Nephron progenitor cell (in vitro differentiated cells): ENCODE measurements around the gene LILRB4.
"Not testable (repeated sequence)": the region's sequence is repeated elsewhere in the genome, so short reads cannot be mapped to it uniquely, and the experiment has no call there.

Source experiments
- DNase-seq: peaks from one replicate; pipeline ENCODE4 v3.0.0; 2021
- H3K27ac Mint-ChIP-seq: 2 replicates; pipeline ENCODE4 v1.8.0; 2021; ENCODE audit warnings: mild to moderate bottlenecking, moderate library complexity, mixed read lengths
- H3K27me3 Mint-ChIP-seq: 2 replicates; pipeline ENCODE4 v1.8.0; 2021; ENCODE audit warnings: mild to moderate bottlenecking, low read depth, mixed read lengths; ENCODE audit not compliant: poor library complexity
- H3K36me3 Mint-ChIP-seq: 2 replicates; pipeline ENCODE4 v1.8.0; 2021; ENCODE audit warnings: low read depth, mixed read lengths
- H3K4me1 Mint-ChIP-seq: 2 replicates; pipeline ENCODE4 v1.8.0; 2021; ENCODE audit warnings: mixed read lengths
- H3K4me3 Mint-ChIP-seq: 2 replicates; pipeline ENCODE4 v1.8.0; 2021; ENCODE audit warnings: mild to moderate bottlenecking, moderate library complexity, mixed read lengths
- H3K9me3 Mint-ChIP-seq: 2 replicates; pipeline ENCODE4 v1.8.0; 2021; ENCODE audit warnings: mild to moderate bottlenecking, moderate library complexity, mixed read lengths
- CTCF ChIP-seq: fragments of 200-600 bp; sonication (generic); IDR thresholded peaks from 2 replicates; pipeline ENCODE4 v1.5.0; 2021; ENCODE audit warnings: antibody characterized with exemption

The LILRB4 gene

DNA sequence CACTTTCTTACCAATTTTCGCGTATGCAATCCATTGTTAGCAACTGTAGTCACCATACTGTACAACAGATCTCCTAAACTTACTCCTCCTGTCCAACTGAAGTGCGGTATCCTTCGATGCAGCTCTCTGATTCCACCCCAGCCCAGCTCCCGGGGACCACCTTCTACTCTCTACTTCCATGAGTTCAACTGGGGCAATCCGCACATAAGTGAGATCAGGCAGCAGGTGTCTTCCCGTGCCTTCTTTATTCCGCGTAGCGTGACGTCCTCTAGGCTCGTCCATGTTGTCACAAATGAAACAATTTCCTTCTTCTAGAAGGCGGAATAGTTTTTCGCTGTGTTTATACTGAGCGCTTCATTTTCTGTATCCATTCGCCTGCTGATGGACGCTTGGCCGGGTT is 24.1 kb upstream of the LILRB4 start:
- H3K27ac Mint-ChIP-seq: no peak overlapping the region
- DNase-seq: no peak
- no peaks in the 10 kb centered on the region for H3K27me3 Mint-ChIP-seq
- H3K4me3 Mint-ChIP-seq: no peak overlapping the region
- TF ChIP-seq CTCF: no peak
- no peaks in the 10 kb centered on the region for H3K36me3 Mint-ChIP-seq
- no peaks in the 10 kb centered on the region for H3K4me1 Mint-ChIP-seq
- peaks cover 78% of the 10 kb centered on the region for H3K9me3 Mint-ChIP-seq

- H3K4me3 Mint-ChIP-seq, DNase-seq, H3K27me3 Mint-ChIP-seq, H3K27ac Mint-ChIP-seq, H3K36me3 Mint-ChIP-seq, H3K4me1 Mint-ChIP-seq: not testable (repeated sequence)
- H3K9me3 Mint-ChIP-seq: peaks cover 83% of the 10 kb centered on the region
These were observed 19.8 kb upstream of the LILRB4 start for GRCh38 chr19:54642953-54643352.

- not testable (repeated sequence) for DNase-seq, H3K4me1 Mint-ChIP-seq, H3K27ac Mint-ChIP-seq, H3K36me3 Mint-ChIP-seq, H3K4me3 Mint-ChIP-seq, H3K27me3 Mint-ChIP-seq
- H3K9me3 Mint-ChIP-seq: peaks cover 86% of the 10 kb centered on the region
These were observed 19.2 kb upstream of the LILRB4 start for GRCh38 chr19:54643583-54643982.

DNA sequence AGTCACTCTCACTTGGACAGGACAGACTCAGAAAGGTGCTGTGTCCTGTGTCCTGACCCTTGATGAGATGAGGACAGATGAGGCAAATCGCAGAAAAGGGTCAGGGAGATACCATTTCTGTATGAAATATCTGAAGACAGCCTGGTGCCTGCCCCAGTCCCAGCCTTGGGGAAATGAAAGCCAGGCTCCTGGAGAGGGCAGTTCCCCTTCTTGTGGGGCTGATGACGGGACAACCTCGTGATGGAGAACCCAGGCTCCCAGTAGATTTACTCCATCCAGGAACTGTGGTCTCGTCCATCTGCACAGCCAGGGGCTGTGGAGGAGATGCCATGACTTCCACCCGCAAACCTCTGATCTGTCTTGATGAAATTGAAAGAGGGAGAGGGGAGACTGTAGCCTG is 18.7 kb upstream of the LILRB4 start:
- Mint-ChIP-seq H3K4me3 (no peak overlapping the region), H3K36me3 (no peaks in the 10 kb centered on the region), H3K27ac (no peak overlapping the region), H3K9me3 (peaks cover 86% of the 10 kb centered on the region), H3K27me3 (no peaks in the 10 kb centered on the region), H3K4me1 (no peaks in the 10 kb centered on the region)
- DNase-seq: no peak
- TF ChIP-seq CTCF: no peak

DNA sequence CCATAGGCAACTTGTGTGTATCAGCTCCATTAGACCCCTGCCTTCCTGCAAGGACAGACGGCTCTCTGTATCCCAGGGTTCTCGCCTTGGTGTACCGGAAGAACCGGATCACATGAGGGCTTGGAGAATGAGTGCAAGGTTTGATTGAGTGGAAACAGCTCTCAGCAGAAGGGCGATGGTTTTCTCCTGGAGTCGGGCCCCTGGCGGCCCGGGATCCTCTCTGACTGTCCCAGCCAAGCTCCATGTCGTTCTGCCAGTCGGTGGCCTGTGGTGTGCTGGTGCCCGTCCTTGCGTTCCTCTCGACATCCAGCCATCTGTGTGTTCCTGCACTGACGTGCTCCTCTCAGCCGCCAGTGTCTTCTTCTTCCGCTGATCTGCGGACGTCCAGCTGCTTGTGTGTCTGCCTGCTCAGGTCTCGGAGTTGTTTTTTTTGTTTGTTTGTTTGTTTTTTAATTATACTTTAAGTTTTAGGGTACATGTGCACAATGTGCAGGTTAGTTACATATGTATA is 16.4 kb upstream of the LILRB4 start:
- H3K4me1 Mint-ChIP-seq: no peaks in the 10 kb centered on the region
- H3K36me3 Mint-ChIP-seq: no peaks in the 10 kb centered on the region
- no peak for DNase-seq
- no peak for TF ChIP-seq CTCF
- H3K27ac Mint-ChIP-seq: no peak overlapping the region
- H3K4me3 Mint-ChIP-seq: no peak overlapping the region
- peaks cover 9% of the 10 kb centered on the region for H3K27me3 Mint-ChIP-seq
- peaks cover 85% of the 10 kb centered on the region for H3K9me3 Mint-ChIP-seq

DNA sequence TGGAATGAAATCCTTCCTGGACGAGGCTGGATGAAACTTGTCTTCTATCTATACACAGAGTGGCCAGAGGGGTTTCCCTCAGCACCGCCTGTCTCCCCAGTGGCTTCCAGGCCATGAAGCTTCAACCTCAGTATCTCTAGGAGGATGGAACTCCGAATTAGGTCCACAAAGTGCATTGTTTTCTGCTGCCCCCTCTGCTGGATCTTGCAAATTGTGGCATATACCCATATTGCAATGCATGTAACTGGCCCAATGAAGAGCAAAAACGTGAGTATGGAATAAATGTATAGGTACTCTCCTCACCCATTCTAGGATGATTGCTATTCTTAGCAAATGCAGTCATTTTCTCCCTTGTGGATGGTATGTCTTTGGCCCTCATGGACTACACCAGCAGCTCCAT is 14.7 kb upstream of the LILRB4 start:
- H3K4me1 Mint-ChIP-seq: no peaks in the 10 kb centered on the region
- no peaks in the 10 kb centered on the region for H3K36me3 Mint-ChIP-seq
- TF ChIP-seq CTCF: no peak
- peaks cover 9% of the 10 kb centered on the region for H3K27me3 Mint-ChIP-seq
- H3K4me3 Mint-ChIP-seq: no peak overlapping the region
- DNase-seq: no peak
- peaks cover 85% of the 10 kb centered on the region for H3K9me3 Mint-ChIP-seq
- H3K27ac Mint-ChIP-seq: no peak overlapping the region

- Mint-ChIP-seq H3K4me1 (no peaks in the 10 kb centered on the region), H3K4me3 (no peak overlapping the region), H3K27me3 (peaks cover 9% of the 10 kb centered on the region), H3K36me3 (no peaks in the 10 kb centered on the region), H3K9me3 (peaks cover 83% of the 10 kb centered on the region), H3K27ac (no peak overlapping the region)
- no peak for DNase-seq
- no peak for TF ChIP-seq CTCF
These were observed 12.6 kb upstream of the LILRB4 start for GRCh38 chr19:54650108-54650655.
